Breast epithelium (tissue), 4 donors: ENCODE results near the gene RTEL1. TPM values are rescaled to one million over a fixed set of nuclear protein-coding genes. Genes with fewer than 3 reads are reported as not detected.
"Not testable (repeated sequence)": the region's sequence is repeated elsewhere in the genome, so short reads cannot be mapped to it uniquely, and the experiment has no call there.

Source experiments
- DNase-seq, 2 donors: peaks; one replicate each; pipeline ENCODE4 v3.0.0-alpha.2; 2019; ENCODE audit warnings: low spot score in 2 of 2
- H3K27ac ChIP-seq, 2 donors: fragments of 200-600 bp; sonication (generic) in 1 of 2; one replicate each; pipeline ENCODE4 v1.5.1; 2016 to 2019; ENCODE audit warnings: mild to moderate bottlenecking in 1 of 2
- H3K27me3 ChIP-seq, 2 donors: fragments of 200-600 bp; sonication (generic) in 1 of 2; one replicate each; pipeline versions ENCODE4 v1.5.1 to v1.6.0; 2017 to 2019; ENCODE audit warnings: control low read depth in 1 of 2, mild to moderate bottlenecking in 1 of 2
- H3K36me3 ChIP-seq: fragments of 200-600 bp; one replicate; pipeline ENCODE4 v1.5.1; 2019
- H3K4me1 ChIP-seq, 2 donors: fragments of 200-600 bp; sonication (generic); one replicate each; pipeline ENCODE4 v1.5.1; 2016 to 2019; ENCODE audit warnings: control low read depth in 1 of 2
- H3K4me3 ChIP-seq, 3 donors: fragments of 200-600 bp; sonication (generic); 1 replicate in 2 of 3; 2 replicates in 1 of 3; pipeline ENCODE4 v1.5.1; 2016 to 2019; ENCODE audit warnings: mild to moderate bottlenecking in 3 of 3, moderate library complexity in 2 of 3
- H3K9me3 ChIP-seq, 2 donors: fragments of 200-600 bp; sonication (generic) in 1 of 2; one replicate each; pipeline ENCODE4 v1.5.1; 2016 to 2019; ENCODE audit warnings: control low read depth in 1 of 2
- POLR2A ChIP-seq: fragments of 450-650 bp; IDR thresholded peaks from one replicate; pipeline ENCODE4 v1.6.1; 2016; ENCODE audit warnings: antibody characterized with exemption, mild to moderate bottlenecking, moderate library complexity
- POLR2AphosphoS5 ChIP-seq, 3 donors: sonication (generic); formaldehyde crosslinking; IDR thresholded peaks; one replicate each; pipeline ENCODE4 v1.6.1; 2017; ENCODE audit warnings: antibody characterized with exemption in 3 of 3
- intact Hi-C: fragments of 100-400 bp; cut with DNase I; formaldehyde crosslinking; loops from one replicate; pipeline ENCODE4 v1.15.1; 2023; ENCODE audit warnings: low total_unique reads
- total RNA-seq, 3 donors: library from RNA; depleted of rRNA; stranded (reverse); fragments of >200 nt; gene quantifications; one replicate each; pipeline ENCODE4 v1.1.0, GENCODE V29; 2016
- TF ChIP-seq, protein P1 (sequence below), 3 donors: fragments of 450-650 bp; IDR thresholded peaks; one replicate each; pipeline ENCODE4 v1.5.1; 2016 to 2017; ENCODE audit warnings: antibody characterized with exemption in 3 of 3, mild to moderate bottlenecking in 3 of 3, moderate library complexity in 3 of 3

The RTEL1 gene
- total RNA-seq, 3 donors from 2014 or later: 12.5 to 22.3 (median 15.1) TPM

GRCh38 chr20:63640086-63640485 is 18.0 kb upstream of the RTEL1 start:
- peak overlapping the region in 1 of 2 donors; percentile 71 for H3K27ac ChIP-seq
- H3K4me1 ChIP-seq: peaks cover 0 to 3% of the 10 kb centered on the region in 2 donors
- H3K9me3 ChIP-seq: no peaks in the 10 kb centered on the region
- DNase-seq: no peak
- TF ChIP-seq, protein P1, sequence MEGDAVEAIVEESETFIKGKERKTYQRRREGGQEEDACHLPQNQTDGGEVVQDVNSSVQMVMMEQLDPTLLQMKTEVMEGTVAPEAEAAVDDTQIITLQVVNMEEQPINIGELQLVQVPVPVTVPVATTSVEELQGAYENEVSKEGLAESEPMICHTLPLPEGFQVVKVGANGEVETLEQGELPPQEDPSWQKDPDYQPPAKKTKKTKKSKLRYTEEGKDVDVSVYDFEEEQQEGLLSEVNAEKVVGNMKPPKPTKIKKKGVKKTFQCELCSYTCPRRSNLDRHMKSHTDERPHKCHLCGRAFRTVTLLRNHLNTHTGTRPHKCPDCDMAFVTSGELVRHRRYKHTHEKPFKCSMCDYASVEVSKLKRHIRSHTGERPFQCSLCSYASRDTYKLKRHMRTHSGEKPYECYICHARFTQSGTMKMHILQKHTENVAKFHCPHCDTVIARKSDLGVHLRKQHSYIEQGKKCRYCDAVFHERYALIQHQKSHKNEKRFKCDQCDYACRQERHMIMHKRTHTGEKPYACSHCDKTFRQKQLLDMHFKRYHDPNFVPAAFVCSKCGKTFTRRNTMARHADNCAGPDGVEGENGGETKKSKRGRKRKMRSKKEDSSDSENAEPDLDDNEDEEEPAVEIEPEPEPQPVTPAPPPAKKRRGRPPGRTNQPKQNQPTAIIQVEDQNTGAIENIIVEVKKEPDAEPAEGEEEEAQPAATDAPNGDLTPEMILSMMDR (IDR thresholded peaks at IDR 0.05): no peak
- no peak for TF ChIP-seq POLR2AphosphoS5 (IDR thresholded peaks at IDR 0.05)
- no peak for TF ChIP-seq POLR2A
- H3K36me3 ChIP-seq: no peaks in the 10 kb centered on the region
- H3K27me3 ChIP-seq: no peaks in the 10 kb centered on the region
- intact Hi-C loops: no loop called here
- peak overlapping the region; percentile 8 to 51 (median 23) for H3K4me3 ChIP-seq

DNA sequence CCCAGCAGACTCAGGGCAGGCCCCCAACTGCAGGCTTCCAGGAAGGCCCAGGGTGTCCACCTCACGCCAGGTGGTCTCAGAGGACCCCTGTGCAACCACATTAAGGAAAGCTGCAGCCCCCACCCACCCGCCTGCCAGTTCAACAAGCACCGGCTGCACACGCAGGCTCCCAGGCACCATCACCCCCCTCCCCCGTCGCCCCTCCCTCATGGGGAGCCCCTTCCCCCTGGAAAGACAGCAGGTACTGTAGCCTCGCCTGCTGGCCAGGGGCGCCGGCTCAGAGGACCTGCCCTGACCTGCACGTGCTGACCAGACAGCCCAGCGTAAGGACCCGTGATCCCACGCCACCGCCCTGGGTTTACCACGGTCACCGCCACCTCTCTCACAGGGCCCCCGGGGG is 17.4 kb upstream of the RTEL1 start:
- H3K9me3 ChIP-seq, H3K27me3 ChIP-seq, intact Hi-C loops, H3K36me3 ChIP-seq, DNase-seq, H3K4me1 ChIP-seq: not testable (repeated sequence)
- Histone ChIP-seq H3K4me3 (peak overlapping the region; percentile 23 to 51 (median 48)), H3K27ac (peak overlapping the region in 1 of 2 donors; percentile 7)

DNA sequence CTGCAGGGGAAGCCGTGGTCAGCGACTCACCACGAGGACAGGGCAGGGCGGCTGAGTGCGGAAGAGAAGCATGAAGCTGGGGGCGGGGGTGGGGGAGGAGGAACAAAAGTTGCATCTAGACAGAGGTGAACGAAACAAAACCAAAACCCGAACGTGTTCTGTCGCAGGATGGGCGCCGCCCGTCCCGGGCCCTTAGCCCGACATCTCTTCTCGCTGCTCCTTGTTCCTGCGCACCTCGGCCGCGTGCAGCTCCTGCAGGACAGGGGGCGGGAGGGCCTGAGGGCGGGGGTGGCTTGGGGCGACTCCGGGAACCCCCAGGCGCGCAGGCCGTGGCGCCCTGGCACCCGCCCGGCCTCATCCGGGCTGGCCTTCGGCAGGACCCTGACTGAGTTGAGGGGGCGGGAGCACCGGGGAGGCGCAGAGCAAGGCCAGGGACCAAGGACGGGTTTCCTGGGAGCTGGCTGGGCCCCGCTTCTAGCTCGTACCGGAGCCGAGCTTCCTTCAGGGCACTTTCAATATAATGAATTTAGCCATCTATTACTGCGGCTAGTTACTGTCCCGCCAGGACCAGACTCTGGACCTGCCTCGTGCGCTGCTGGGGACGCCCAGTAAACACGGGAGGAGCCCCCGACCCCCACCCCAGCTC is 16.8 kb upstream of the RTEL1 start:
- Histone ChIP-seq H3K27ac (peak overlapping the region; percentile 50 to 86), H3K36me3 (no peaks in the 10 kb centered on the region), H3K27me3 (no peaks in the 10 kb centered on the region), H3K4me1 (peaks cover 0 to 3% of the 10 kb centered on the region in 2 donors), H3K9me3 (no peaks in the 10 kb centered on the region), H3K4me3 (peak overlapping the region; percentile 51 to 66 (median 56))
- intact Hi-C loops: no loop called here
- TF ChIP-seq POLR2AphosphoS5 (IDR thresholded peaks at IDR 0.05) (peak in 1 of 3 donors; percentile 9), POLR2A (no peak)
- TF ChIP-seq, protein P1 (IDR thresholded peaks at IDR 0.05): no peak
- DNase-seq: peak in 1 of 2 donors; percentile 40

DNA sequence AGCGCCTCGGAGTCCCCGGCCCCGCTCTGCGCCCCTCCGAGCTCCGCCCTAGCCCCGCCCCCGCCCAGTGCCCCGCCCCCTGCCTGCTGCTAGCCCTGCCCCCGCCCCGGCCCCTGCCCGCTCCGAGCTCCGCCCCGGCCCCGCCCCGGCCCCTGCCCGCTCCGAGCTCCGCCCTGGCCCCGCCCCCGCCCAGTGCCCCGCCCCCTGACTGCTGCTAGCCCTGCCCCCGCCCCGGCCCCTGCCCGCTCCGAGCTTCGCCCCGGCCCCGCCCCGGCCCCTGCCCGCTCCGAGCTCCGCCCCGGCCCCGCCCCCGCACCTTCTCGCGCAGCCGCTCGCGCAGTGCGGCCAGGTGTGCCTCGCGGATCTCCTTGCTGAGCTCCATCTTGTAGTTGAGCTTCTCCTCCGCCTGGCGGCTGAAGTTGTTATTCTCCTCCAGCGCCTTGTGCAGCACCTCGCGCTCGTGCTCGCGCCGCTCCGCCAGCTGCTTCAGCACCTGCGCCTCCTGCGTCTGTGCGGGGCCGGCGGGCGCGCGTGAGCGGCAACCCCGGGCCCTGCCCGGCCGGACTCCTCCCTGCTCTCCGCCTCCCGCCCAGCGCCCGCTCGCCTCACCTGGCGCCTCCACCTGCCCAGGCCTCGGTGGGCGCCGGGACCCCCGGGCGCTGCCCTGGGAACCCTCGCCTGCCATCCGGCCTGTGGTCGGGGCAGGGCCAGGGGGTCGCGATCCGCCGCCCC is 16.2 kb upstream of the RTEL1 start:
- peak overlapping the region; percentile 77 to 86 for H3K27ac ChIP-seq
- H3K27me3 ChIP-seq: no peaks in the 10 kb centered on the region
- H3K4me1 ChIP-seq: peaks cover 0 to 3% of the 10 kb centered on the region in 2 donors
- intact Hi-C loops: no loop called here
- H3K36me3 ChIP-seq: no peaks in the 10 kb centered on the region
- DNase-seq: peak; percentile 94 to 95
- TF ChIP-seq POLR2AphosphoS5 (IDR thresholded peaks at IDR 0.05) (peak; percentile 22 to 59 (median 25)), POLR2A (no peak)
- TF ChIP-seq, protein P1 (IDR thresholded peaks at IDR 0.05): peak in 2 of 3 donors; percentile 61 to 72
- peak overlapping the region; percentile 56 to 66 (median 63) for H3K4me3 ChIP-seq
- no peaks in the 10 kb centered on the region for H3K9me3 ChIP-seq

GRCh38 chr20:63642527-63643247 is 15.4 kb upstream of the RTEL1 start:
- Histone ChIP-seq H3K27ac (peak overlapping the region; percentile 77 to 86), H3K27me3 (no peaks in the 10 kb centered on the region), H3K4me3 (peak overlapping the region; percentile 37 to 66 (median 63)), H3K9me3 (no peaks in the 10 kb centered on the region), H3K4me1 (peaks cover 0 to 3% of the 10 kb centered on the region in 2 donors), H3K36me3 (no peaks in the 10 kb centered on the region)
- intact Hi-C loops: no loop called here
- TF ChIP-seq POLR2A: no peak
- no peak for TF ChIP-seq POLR2AphosphoS5 (IDR thresholded peaks at IDR 0.05)
- TF ChIP-seq, protein P1 (IDR thresholded peaks at IDR 0.05): no peak
- DNase-seq: peak in 1 of 2 donors; percentile 43
